Amniotic epithelial cell (primary cell): ENCODE results near the gene KBTBD3.
A peak's percentile ranks its signal among the peaks of the same experiment; 100 is the strongest.
"Not testable (repeated sequence)": the region's sequence is repeated elsewhere in the genome, so short reads cannot be mapped to it uniquely, and the experiment has no call there.

Experiments
- DNase-seq: peaks from one replicate; pipeline ENCODE4 v3.0.0-alpha.2; 2010; ENCODE audit warnings: low read depth

The KBTBD3 gene

DNA sequence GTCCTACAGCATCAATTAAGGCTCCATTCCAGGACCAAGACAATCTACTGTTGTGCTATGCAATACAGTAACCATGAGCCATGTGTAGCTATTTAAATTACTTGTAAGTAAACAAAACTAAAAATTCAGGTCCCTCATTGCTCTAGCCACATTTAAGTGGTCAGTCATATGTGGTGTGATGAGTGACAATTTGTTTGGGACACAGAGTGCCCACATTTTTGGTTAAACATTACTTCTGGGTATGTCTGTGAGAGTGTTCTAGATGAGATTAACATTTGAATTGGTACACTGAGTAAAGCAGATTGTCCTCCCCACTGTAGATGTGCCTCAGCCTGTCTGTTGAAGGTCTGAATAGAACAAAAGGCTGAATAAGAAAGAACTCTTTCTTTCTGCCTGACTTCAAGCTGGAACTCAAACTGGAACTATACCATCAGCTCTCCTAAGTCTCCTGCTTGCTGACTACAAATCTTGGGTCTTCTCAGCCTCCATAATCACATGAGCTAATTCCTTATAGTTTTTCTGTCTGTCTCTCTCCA is 15.8 kb downstream of the KBTBD3 start:
- DNase-seq: no peak

GRCh38 chr11:106059617-106060016 is 17.5 kb downstream of the KBTBD3 start:
- DNase-seq: no peak

DNA sequence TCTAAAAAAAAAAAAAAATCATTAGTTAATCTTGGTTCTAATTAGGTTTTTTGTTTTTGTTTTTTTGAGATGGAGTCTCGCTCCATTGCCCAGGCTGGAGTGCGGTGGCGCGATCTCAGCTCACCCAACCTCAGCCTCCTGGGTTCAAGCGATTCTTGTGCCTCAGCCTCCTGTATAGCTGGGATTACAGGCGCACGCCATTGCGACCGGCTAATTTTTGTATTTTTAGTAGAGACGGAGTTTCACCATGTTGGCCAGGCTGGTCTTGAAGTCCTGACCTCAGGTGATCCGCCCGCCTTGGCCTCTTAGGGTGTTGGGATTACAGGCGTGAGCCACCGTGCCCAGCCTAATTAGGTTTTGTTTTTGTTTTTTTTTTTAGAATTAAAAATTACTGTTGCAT is 18.8 kb downstream of the KBTBD3 start:
- DNase-seq: not testable (repeated sequence)

DNA sequence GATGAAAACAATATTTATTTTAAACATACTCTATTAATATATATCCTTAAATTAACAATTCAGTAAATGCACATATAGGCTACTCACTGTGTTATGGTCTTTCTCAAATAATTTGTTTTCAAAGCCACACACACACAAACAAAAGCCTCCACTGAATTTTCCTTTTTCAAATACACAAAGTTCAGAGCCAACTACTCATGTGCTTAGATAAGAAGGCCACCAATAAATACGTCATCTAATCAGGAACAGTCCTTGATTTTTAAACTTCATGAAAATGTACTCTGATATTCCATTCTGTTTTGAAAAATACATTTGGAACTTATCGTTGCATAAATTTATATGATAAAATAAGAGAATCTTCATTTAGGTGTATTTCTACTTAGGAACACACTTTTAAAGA is 26.0 kb downstream of the KBTBD3 start:
- DNase-seq: no peak

- no peak for DNase-seq
Measured at GRCh38 chr11:106049727-106050476, 27.2 kb downstream of the KBTBD3 start.

DNA sequence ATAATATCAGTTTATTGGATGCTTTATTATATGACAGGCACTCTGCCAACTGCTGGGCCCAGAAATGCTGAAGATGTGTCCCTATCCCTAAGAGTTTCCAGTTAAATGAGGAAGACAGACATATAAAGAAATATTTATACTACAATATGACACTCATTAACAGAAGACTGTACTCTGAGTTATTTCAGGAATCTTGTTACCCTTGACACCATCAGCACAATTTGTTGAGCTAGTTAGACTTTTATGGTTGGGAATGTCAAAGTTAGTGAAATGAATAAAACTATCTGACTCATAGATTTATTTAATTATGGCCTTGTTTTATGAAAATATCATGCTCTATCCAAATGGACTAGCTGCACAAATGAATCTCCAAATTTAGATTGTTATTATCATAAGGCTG is 29.5 kb downstream of the KBTBD3 start:
- DNase-seq: no peak

DNA sequence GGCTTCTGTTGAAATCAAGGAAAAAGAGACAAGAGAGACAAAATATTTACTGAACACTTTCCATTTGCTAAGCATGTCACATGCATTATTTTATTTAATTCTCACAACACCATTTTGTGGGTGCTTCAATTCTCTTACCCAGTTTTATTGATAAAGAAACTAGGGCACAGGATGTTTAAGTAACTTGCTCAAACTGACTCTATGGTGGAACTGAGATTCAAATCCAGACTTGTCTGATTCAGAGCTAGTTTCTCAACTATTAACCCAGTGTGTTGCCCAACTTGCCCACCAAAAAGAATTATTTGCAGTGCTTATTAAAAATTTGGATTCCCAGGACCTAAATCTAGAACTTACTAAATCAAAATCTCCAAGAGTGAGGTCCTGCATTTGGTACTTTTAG is 33.6 kb downstream of the KBTBD3 start:
- DNase-seq: no peak

- DNase-seq: no peak
Measured at GRCh38 chr11:106032861-106033260, 44.3 kb downstream of the KBTBD3 start.

- DNase-seq: no peak
Measured at GRCh38 chr11:106031936-106032335, 45.2 kb downstream of the KBTBD3 start.

DNA sequence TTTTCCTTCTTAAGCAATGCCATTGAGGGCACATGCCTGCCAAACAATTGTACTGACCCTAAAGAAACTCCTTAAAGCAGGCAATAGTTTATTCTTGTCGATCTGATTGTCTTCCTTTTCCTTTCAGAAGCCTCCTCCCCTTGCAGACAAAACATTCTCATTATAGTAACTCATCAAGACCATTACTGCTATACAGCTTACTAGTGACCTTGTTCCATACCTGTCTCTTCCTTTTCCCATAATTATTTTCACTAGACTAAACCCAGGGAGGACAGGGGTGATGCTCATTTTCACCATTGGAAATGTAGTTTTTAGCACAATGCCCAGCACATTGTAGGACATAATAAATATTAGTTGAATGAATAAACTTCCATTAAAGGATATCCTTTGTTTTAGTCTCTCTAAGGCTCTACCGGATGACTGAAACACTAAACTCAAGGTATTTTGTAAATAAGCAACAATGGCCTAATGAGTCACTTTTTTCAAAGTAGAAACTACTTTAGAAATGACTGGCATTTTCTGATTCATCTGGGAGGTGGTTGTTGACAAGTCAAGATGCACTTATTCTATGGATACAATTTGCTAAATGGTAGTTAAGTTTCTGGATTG is 45.8 kb downstream of the KBTBD3 start:
- peak; percentile 36 for DNase-seq

GRCh38 chr11:106030609-106031008 is 46.5 kb downstream of the KBTBD3 start:
- no peak for DNase-seq

DNA sequence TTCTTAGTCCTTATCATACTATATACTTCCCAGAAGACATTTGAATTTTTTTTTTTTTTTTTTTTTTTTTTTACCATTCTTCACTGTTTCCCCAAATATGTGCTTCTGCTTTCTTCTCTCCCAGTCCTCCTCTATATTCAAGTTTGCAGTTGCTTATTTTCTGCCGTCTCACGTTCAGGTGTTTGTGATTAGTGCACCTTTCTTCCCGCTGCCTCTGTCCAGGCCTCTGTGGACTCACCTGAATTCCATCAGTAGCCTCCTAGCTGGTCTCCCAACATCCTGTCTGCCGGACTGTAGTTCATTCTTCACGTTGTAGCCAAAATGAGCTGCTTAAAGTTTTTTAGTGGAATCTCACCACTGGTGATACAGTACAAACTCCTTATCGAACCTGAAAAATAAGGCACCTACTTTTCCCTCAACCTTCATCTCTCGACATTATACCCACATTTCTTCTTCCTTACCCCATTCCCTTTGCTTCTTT is 54.3 kb downstream of the KBTBD3 start:
- DNase-seq: no peak

- DNase-seq: peak; percentile 99
Measured at GRCh38 chr11:106021967-106022794, 55.0 kb downstream of the KBTBD3 start, which contains the start of gene MSANTD4. Gene MSANTD4 (minus strand): TSS chr11:106022240. CDS start chr11:106010917, 11,323 bp downstream.

GRCh38 chr11:106021181-106021966 is 55.8 kb downstream of the KBTBD3 start:
- DNase-seq: peak; percentile 87

DNA sequence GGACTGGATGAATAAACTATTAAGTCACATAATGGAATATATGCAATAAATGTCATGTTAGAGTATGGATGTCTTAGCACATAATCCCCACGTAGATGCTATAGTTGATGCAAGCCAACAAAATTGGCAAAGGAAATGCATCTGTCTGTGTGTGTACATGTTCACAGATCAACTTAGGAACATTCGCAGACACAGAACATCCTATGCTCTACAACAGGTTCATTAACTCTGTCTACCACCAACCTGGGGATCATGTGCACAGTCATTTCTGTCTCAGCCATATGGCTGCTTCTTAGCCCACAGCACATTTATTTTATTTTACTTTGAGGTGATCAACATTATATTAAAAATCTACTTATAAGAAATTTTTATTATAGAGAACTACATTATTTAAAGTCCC is 60.1 kb downstream of the KBTBD3 start:
- DNase-seq: no peak

DNA sequence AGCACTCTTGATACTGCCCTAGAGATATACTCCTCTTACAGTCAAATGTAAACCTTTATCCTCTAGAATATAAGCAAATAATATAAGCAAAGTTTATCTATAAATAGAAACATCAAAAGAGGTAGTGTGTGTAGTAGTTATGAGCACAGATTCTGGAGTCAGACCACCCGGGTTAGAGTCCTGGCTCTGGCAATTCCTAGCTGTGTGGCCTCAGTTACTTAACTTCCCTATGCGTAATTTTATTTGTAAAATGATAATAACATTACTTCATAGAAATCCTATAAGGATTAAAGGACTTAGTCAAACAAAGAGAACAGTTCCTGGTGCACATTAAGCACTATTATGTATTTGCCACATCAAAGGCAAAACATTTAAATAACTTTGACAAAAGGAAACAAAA is 62.1 kb downstream of the KBTBD3 start:
- no peak for DNase-seq

- DNase-seq: no peak
Measured at GRCh38 chr11:106014620-106015019, 62.5 kb downstream of the KBTBD3 start.

DNA sequence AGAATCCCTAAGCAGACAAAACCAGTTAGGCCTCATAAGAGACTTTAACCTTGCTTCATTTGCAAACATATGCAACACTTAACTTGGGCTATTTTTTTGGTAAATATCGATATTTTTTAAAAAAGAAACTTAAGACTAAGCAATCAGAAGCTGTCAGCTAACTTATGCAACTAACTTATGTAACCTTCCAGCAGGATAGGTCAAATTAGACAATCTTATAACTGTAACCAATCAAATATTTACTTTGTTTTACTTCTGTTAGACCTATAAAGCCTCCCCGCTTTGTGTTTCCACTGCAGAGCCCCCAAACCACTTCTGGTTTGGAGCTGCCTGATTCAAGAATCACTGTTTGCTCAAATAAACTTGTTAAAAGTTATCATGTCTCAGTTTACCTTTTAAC is 63.1 kb downstream of the KBTBD3 start:
- DNase-seq: no peak

GRCh38 chr11:106012744-106013143 is 64.4 kb downstream of the KBTBD3 start:
- DNase-seq: peak; percentile 88

DNA sequence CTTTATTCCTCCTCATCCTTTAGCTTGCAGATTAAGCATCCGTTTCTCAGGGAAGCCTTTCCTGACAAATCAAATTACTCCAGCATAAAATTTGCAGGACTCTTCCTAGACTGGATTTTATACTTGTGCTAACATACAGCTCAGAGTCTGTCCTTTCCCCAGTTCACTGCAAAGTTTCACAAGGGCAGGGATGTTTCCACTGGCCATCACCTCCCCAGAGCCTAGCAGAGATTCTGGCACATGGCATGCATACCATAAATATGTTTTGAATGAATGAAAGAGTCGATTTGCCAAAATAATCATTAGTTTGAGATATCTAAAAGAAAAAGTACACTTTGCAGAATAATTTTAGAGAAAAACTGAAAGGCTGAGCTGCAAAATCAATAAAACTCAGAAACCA is 65.7 kb downstream of the KBTBD3 start:
- no peak for DNase-seq

- not testable (repeated sequence) for DNase-seq
Measured at GRCh38 chr11:106003094-106003493, 74.1 kb downstream of the KBTBD3 start.
